ENCODE results near the gene SCN2B. TPM values are rescaled to one million over a fixed set of nuclear protein-coding genes. Genes with fewer than 3 reads are reported as not detected.
A peak's percentile ranks its signal among the peaks of the same experiment; 100 is the strongest.

SCN2B gene
- total RNA-seq, 3 donors from 2014 or later: 0.23 to 3.7 (median 0.34) TPM

DNA sequence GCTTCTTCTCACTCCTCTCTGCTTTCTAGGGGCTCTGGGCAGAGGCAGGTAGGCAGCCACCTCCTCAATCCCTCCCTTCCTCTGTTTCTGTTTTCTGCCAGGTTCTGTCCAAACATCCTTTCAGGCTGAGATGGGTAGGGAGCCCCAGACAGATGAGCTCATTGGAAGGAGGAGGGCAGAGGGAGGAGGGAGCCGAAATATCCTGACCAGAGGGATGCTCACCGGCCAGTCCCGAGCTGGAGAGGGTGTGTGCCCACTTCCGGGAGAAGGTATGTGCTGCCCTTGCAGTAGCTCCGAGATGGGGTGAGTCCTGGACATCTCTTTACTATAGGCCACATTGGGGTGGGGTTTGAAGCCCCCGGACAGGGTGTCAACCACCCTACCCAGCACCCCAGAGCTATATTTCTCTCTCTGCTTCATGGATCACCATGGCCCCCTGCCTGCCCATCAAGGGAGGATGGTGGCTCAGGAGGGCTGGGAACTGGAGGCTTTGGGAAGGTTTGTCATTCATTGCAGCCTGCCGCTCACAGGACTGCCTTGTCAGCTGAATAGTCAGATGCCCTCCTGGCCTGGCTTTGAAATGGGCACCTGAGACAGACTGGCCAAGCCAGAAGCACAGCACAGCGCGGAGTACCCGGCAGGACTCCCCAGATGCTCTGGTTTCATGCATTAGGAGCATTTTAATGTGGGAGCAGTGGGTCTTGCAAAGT is 19.1 kb downstream of the SCN2B start:
- H3K4me1 ChIP-seq (ENCODE audit: low read depth): peaks cover 10% of the 10 kb centered on the region
- no peaks in the 10 kb centered on the region for H3K9me3 ChIP-seq
- intact Hi-C loops (cut with DNase I, micrococcal nuclease): no loop called here
- TF ChIP-seq, protein P1, sequence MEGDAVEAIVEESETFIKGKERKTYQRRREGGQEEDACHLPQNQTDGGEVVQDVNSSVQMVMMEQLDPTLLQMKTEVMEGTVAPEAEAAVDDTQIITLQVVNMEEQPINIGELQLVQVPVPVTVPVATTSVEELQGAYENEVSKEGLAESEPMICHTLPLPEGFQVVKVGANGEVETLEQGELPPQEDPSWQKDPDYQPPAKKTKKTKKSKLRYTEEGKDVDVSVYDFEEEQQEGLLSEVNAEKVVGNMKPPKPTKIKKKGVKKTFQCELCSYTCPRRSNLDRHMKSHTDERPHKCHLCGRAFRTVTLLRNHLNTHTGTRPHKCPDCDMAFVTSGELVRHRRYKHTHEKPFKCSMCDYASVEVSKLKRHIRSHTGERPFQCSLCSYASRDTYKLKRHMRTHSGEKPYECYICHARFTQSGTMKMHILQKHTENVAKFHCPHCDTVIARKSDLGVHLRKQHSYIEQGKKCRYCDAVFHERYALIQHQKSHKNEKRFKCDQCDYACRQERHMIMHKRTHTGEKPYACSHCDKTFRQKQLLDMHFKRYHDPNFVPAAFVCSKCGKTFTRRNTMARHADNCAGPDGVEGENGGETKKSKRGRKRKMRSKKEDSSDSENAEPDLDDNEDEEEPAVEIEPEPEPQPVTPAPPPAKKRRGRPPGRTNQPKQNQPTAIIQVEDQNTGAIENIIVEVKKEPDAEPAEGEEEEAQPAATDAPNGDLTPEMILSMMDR (IDR thresholded peaks at IDR 0.05): no peak
- no peaks in the 10 kb centered on the region for H3K36me3 ChIP-seq (ENCODE audit: low read depth)
- H3K4me3 ChIP-seq: no peak overlapping the region
- ATAC-seq (no peak), DNase-seq (no peak)

DNA sequence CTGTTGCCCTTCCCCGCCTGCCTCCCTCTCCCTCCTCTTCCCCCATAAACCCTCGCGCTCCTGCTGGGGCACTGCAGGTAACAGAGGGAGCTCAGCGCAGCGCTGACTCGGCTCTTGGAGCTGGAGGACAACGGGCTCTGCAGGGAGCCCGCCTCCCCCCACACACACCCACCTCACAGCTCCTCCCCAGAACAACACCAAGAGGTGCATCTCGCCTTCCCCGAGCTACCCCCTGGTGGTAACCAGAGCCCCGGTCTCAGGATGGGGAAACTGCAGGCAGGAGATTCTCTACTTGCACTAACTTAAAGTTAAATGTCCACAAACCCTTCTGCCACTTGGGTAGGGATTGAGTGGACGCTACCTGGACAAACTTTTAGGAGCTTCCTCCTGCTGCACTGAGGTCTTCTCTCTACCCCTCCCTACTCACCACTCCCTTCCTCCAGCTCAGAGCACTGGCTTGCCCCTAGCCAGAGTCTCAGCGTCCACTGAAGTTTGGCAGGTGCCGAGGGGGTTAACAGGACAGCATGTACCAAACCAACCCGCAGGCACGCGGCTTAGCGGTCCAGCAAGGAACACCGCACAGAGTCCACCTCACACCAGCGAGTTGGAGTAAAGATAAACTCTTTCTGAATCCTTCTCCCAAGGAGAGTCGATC is 19.8 kb downstream of the SCN2B start:
- TF ChIP-seq, protein P1 (IDR thresholded peaks at IDR 0.05): no peak
- Histone ChIP-seq H3K36me3 (ENCODE audit: low read depth) (no peaks in the 10 kb centered on the region), H3K4me1 (ENCODE audit: low read depth) (peaks cover 13% of the 10 kb centered on the region), H3K4me3 (no peak overlapping the region), H3K9me3 (no peaks in the 10 kb centered on the region)
- intact Hi-C loops (cut with DNase I, micrococcal nuclease): no loop called here
- ATAC-seq (peak; percentile 20), DNase-seq (no peak)

DNA sequence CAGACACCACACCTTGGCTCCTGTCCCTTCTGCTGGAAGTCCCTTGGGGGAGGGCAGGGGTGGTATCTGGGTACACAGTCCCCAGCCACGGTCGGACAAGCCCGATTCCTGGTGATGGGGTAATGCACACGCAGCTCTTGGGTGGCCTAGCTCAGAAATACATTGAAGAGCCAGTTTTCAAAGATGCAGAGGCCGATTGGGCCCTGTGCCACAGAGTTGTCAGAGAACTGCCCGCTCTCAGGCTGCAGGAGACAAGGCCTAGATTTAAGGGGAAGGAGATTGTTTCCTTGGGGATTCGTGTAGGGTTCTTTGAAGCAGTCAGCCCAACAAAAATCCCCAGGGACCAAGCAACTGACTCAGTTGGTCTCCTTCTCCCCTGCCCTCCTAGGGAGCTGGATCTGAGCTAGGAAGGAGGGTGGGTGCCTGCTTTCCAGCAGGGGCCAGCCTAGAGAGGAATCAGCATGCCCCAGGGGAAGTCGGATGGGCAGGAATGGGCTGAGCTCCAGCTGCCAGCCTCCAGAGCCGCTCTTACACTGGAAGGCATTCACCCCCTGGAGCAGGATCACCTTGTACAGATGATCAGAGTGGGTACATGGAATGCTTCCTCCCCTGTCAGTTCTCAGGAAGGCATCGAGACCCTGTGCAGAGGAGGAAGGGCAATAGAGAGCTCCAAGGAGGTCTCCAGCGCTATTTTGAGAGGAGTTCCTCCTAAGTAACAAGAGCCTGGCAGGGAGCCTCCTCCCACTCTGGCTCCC is 20.5 kb downstream of the SCN2B start:
- Histone ChIP-seq H3K36me3 (ENCODE audit: low read depth) (no peaks in the 10 kb centered on the region), H3K9me3 (no peaks in the 10 kb centered on the region), H3K4me1 (ENCODE audit: low read depth) (peaks cover 13% of the 10 kb centered on the region), H3K4me3 (no peak overlapping the region)
- ATAC-seq: no peak
- intact Hi-C loops (cut with DNase I, micrococcal nuclease): no loop called here
- TF ChIP-seq, protein P1 (IDR thresholded peaks at IDR 0.05): no peak
- DNase-seq: no peak

DNA sequence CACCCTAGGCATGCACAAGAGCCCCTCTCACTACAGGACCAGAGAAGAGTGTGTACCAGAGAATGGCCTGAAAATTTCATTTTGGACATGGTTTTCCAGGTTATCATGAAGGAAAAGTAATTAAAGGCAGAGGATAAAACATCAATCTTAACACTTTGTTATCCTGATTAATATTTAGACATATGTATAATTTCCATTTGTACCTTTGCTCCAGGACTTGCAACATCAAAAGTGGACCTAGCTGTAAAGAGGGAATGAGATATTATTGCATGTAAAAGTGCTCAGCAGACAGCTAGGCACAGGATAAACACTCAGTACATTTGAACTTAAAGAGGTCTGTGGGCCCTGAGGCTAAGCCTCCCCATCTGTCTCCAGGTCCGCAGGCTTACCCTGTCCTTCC is 21.8 kb downstream of the SCN2B start:
- Histone ChIP-seq H3K9me3 (no peaks in the 10 kb centered on the region), H3K4me3 (no peak overlapping the region), H3K4me1 (ENCODE audit: low read depth) (peaks cover 13% of the 10 kb centered on the region), H3K36me3 (ENCODE audit: low read depth) (no peaks in the 10 kb centered on the region)
- DNase-seq: no peak
- TF ChIP-seq, protein P1 (IDR thresholded peaks at IDR 0.05): no peak
- ATAC-seq: no peak
- intact Hi-C loops (cut with DNase I, micrococcal nuclease): no loop called here

DNA sequence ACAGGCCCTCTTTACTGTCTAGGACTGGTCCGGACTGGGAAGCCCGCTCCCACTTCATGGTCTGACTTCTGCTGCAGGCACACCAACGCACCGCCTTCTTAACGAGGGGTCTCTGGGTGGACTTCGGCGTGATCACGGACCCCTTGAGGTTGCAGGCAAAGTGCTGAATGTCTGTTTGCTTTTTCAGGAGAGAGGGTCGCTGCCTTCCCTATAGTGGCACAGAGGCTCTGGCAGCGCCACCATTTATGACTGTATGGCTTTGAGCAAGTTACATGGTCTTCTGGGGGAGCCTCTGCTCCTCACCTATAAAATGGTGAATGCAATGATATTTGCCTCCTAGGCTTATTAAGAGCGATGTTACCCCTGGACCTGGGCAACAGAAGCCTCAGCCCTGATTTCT is 22.5 kb downstream of the SCN2B start:
- TF ChIP-seq, protein P1 (IDR thresholded peaks at IDR 0.05): no peak
- ATAC-seq: no peak

More for the DNA sequence above, 22.5 kb downstream of the SCN2B start:
- H3K9me3 ChIP-seq: no peaks in the 10 kb centered on the region
- no peaks in the 10 kb centered on the region for H3K36me3 ChIP-seq (ENCODE audit: low read depth)
- DNase-seq: no peak
- H3K4me3 ChIP-seq: no peak overlapping the region
- intact Hi-C loops (cut with DNase I, micrococcal nuclease): no loop called here
- peaks cover 13% of the 10 kb centered on the region for H3K4me1 ChIP-seq (ENCODE audit: low read depth)

All from mucosa of descending colon (tissue), 3 donors.